EL (cell line): Measurements from ENCODE around the gene PRSS33.
A peak's percentile ranks its signal among the peaks of the same experiment; 100 is the strongest.

Source experiments
- DNase-seq: peaks from one replicate; pipeline ENCODE4 v3.0.0-alpha.2; 2016

PRSS33 gene

DNA sequence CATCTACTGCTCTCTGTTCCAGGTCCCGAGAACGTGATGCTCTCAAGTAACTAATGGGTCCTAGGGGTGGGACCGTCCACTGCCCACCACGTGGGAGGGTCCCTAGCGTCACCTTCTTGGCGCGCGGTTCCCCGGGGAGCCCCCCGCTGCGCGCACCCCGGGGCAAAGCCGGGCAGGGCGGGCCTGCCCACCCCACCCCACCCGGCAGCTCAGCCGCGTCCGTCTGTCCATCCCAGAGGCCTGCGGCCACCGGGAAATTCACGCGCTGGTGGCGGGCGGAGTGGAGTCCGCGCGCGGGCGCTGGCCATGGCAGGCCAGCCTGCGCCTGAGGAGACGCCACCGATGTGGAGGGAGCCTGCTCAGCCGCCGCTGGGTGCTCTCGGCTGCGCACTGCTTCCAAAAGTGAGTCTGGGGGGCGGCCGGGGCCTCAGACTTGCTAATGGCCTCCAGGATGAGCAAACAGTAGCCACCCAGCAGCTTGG, 11.4 kb upstream of the PRSS33 start:
- DNase-seq = no peak

DNA sequence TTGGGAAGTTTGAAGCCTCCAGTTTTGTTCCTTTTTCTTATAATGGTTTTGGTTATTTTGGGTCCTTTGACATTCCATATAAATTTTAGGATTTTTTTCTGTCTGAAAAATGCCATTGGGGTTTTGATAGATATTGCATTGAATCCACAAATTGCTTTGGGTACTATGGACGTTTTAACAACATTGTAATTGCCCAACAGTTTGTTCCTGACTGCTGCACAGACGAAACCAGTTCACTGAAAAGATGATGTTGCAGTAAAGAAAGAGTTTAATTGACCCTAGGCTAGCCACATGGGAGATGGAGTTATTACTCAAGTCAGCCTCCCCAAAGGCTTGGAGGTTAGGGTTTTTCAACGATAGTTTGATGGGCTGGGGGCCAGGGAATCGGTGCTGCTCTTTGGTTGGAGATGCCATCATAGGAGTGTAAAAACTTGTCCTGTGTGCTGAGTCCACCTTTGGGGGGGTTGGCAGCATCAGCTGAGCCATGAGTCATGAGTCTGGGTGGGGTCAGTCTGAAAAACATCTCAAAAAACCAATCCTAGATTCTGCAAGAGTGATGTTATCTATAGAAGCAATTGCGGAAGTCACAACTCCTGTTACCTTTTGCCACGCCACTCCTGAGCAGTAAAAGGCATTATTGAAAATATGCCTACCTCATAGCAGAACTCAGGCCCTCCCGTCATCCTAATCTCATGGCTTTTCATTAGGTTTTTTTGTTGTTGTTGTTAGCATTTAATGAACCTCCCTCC, 8.2 kb upstream of the PRSS33 start:
- no peak for DNase-seq

- DNase-seq = no peak
Observed at GRCh38 chr16:2792940-2793339, 5.6 kb upstream of the PRSS33 start.

DNA sequence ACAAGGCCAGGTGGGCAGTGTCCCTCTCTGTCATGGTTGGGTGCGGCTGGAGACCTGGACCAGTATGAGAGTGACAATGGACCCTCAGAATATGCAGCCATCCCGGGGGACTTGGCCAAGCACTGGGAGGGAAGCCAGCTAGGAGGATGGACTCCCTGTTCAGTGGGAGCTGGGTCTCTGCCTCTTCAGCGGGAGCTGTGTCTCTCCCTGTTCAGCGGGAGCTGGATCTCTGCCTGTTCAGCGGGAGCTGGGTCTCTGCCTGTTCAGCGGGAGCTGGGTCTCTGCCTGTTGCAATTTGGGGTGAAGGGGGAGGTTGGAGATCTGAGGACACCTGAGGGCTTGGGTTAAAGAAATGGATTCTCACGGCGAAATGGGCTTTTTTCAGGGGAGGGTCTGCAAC, 3.8 kb upstream of the PRSS33 start:
- no peak for DNase-seq

- no peak for DNase-seq
Observed at GRCh38 chr16:2790631-2791030, 3.3 kb upstream of the PRSS33 start.

DNA sequence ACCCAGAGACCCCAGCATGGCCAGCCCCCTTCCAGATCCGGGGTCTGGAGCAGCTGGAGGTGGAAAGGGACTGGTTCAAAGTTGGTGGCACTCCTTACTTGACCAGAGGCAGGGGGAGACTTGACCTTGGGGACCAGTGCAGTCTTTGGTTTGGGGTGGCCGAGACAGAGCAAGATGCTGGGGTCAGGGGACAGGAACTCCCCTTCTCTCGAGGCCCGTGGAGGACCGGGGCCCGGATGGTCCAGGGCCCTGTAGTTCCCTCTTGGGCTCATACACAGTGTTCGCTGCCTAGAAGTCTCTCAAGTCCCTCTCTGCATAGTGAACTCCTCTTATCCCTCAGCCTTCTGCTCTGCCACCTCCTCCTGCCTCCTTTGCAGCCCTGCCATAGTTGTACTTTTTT, 601 bp upstream of the PRSS33 start:
- DNase-seq = no peak

GRCh38 chr16:2786826-2787151, 571 bp downstream of the PRSS33 start:
- DNase-seq = no peak

DNA sequence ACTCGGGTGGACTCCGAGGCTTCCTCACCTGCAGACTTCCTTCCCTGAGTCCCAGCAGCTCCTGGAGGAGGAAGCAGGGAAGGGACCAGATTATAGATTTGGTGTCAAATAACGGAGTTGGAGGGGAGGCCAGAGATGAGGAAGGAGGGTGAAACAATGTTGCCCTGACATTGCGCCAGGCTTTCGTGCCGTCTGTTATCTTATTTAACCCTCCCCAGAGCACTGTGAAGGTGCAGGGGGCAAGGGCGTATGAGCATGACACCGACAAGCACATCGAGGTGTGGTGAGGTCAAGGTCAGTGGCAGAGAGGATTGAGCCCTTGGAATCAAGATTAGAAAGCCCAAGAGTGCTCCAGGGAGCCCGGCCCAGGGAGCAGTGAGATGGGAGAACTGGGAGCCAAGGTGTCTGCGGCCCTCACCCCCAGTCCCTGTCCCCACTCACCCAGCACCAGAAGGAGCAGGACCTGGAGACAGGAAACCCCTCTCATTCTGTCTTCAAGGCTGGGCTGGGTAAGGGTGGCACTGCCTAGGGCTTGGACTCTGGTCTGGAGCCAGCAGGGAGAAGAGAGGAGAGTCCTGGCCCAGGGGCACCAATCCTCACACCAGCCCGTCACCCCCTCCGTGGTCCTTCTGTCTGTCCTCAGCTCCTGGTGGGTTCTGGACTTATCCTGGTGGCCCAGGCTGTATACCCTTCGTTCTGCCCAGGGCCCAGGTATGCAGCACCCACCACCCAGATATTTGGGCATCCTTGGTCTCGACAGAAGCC, 1.1 kb downstream of the PRSS33 start:
- no peak for DNase-seq

- no peak for DNase-seq
Observed at GRCh38 chr16:2785101-2785991, 2.0 kb downstream of the PRSS33 start.

- no peak for DNase-seq
Observed at GRCh38 chr16:2784358-2785100, 2.8 kb downstream of the PRSS33 start.

DNA sequence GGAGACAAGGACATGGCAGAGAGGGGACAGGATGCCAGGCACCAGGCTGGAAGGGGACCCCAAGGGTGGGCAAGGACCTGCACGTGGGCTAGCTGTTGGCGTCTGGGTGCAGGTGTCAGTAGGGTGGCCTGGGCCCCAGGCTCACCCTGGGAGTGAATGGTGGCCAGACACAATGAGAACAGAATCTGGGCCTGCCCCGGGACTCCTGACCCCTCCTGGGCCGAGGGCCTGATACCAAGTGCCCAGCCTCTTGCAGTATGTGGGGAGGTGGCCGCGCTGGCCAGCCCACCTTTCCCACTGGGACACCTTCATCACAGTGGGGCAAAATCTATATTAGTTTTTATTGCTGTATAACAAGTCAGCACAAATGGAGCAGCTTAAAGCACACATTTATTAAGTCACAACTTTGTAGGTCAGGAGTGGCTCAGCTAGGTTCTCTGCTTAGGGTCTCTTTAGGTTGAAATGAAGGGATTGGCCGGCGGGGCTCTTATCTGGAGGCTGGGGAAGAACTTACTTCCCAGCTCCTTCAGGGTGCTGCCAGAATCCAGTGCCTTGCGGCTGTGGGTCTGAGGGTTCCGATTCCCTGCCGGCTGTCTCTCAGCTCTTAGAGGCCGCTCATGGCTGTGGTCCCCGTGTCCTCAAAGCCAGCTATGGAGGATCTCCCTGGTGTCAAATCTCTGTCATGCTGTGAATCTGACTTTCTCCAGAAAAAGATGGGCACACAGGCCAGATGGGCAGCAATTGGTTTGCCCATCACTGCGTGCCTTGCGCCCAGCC, 3.6 kb downstream of the PRSS33 start:
- DNase-seq = no peak

GRCh38 chr16:2782583-2783351, 4.6 kb downstream of the PRSS33 start:
- no peak for DNase-seq

GRCh38 chr16:2779978-2780898, 7.1 kb downstream of the PRSS33 start:
- DNase-seq = no peak

DNA sequence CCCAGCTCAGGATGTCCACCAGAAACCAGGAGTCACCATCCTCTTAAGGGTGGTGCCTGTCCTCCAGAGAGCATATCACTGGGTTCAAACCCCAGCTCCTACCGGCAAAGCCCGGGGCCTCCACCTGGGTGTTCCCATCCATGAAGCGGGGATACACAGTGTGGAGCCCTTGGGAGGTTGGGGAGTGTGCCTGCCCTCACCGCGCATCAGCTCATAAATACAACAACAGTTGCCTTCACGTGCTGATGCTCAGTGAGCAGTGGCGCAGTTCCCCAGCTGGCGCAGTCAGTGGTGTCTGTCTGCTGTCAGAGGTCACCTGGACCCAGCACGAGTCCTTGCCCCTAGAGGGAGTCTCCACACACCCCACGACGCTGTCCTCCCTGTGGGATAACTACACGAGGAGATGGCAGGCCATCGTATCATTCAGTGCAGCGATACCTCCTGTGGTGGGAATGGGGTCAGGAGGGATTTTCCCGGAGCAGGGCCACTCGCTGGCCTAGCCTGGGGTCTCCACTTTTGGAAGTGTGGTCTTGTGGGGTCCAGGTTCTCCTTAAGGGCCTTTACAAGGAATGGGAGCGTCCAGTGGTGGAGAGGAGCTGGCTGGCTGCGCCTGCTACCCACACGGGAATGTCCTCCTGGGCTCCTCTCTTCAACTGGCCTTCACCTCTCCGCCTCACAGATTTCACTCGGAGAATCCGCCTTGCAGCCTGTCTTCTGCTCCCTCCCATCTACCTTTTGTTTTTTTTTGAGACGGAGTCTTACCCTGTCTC, 8.0 kb downstream of the PRSS33 start:
- no peak for DNase-seq

- DNase-seq = no peak
Observed at GRCh38 chr16:2778630-2778958, 8.8 kb downstream of the PRSS33 start.

- DNase-seq = no peak
Observed at GRCh38 chr16:2777903-2778629, 9.3 kb downstream of the PRSS33 start.

- DNase-seq = peak; percentile 80
Observed at GRCh38 chr16:2777231-2777902, 10.0 kb downstream of the PRSS33 start, which contains the start of gene ELOB. ELOB (minus strand) TSS chr16:2777280; CDS start chr16:2777239, 41 bp downstream.
